ENCODE measurements around the gene NPAS3.

NPAS3 gene

GRCh38 chr14:32938719-32939253 lies at the start of gene NPAS3:
Gene NPAS3 (plus strand): TSS chr14:32938879.
- DNase-seq (ENCODE audit: low read depth) = no peak
- H3K4me3 ChIP-seq (ENCODE audit: low read depth, low read length) = peak within 1 kb of the TSS; percentile 57

GRCh38 chr14:32896979-32897697 lies 41.5 kb upstream of the NPAS3 start:
- DNase-seq (ENCODE audit: low read depth) = no peak
- H3K4me3 ChIP-seq (ENCODE audit: low read depth, low read length) = peak overlapping the region; percentile 39

- no peak for DNase-seq (ENCODE audit: low read depth)
- peak overlapping the region; percentile 39 for H3K4me3 ChIP-seq (ENCODE audit: low read depth, low read length)
Measured at GRCh38 chr14:32897698-32898064, 41.0 kb upstream of the NPAS3 start.

- no peak overlapping the region for H3K4me3 ChIP-seq (ENCODE audit: low read depth, low read length)
- DNase-seq (ENCODE audit: low read depth) = no peak
Measured at GRCh38 chr14:32898876-32899275, 39.8 kb upstream of the NPAS3 start.

GRCh38 chr14:32900547-32900946 lies 38.1 kb upstream of the NPAS3 start:
- no peak for DNase-seq (ENCODE audit: low read depth)
- H3K4me3 ChIP-seq (ENCODE audit: low read depth, low read length) = no peak overlapping the region

GRCh38 chr14:32905013-32905412 lies 33.7 kb upstream of the NPAS3 start:
- no peak overlapping the region for H3K4me3 ChIP-seq (ENCODE audit: low read depth, low read length)
- no peak for DNase-seq (ENCODE audit: low read depth)

GRCh38 chr14:32906672-32907071 lies 32.0 kb upstream of the NPAS3 start:
- H3K4me3 ChIP-seq (ENCODE audit: low read depth, low read length) = no peak overlapping the region
- DNase-seq (ENCODE audit: low read depth) = no peak

- no peak for DNase-seq (ENCODE audit: low read depth)
Measured at GRCh38 chr14:32908196-32909084, 30.2 kb upstream of the NPAS3 start.

GRCh38 chr14:32913725-32914124 lies 25.0 kb upstream of the NPAS3 start:
- DNase-seq (ENCODE audit: low read depth) = no peak
- no peak overlapping the region for H3K4me3 ChIP-seq (ENCODE audit: low read depth, low read length)

More at GRCh38 chr14:32908196-32909084, 30.2 kb upstream of the NPAS3 start:
- H3K4me3 ChIP-seq (ENCODE audit: low read depth, low read length) = no peak overlapping the region

GRCh38 chr14:32914391-32914790 lies 24.3 kb upstream of the NPAS3 start:
- H3K4me3 ChIP-seq (ENCODE audit: low read depth, low read length) = no peak overlapping the region
- no peak for DNase-seq (ENCODE audit: low read depth)

GRCh38 chr14:32920696-32921276 lies 17.9 kb upstream of the NPAS3 start:
- DNase-seq (ENCODE audit: low read depth) = no peak
- no peak overlapping the region for H3K4me3 ChIP-seq (ENCODE audit: low read depth, low read length)

- no peak for DNase-seq (ENCODE audit: low read depth)
Measured at GRCh38 chr14:32925439-32925838, 13.2 kb upstream of the NPAS3 start.

GRCh38 chr14:32932302-32932913 lies 6.3 kb upstream of the NPAS3 start:
- no peak for DNase-seq (ENCODE audit: low read depth)

More at GRCh38 chr14:32925439-32925838, 13.2 kb upstream of the NPAS3 start:
- no peak overlapping the region for H3K4me3 ChIP-seq (ENCODE audit: low read depth, low read length)

GRCh38 chr14:32932914-32933628 lies 5.6 kb upstream of the NPAS3 start:
- no peak for DNase-seq (ENCODE audit: low read depth)
- H3K4me3 ChIP-seq (ENCODE audit: low read depth, low read length) = peak overlapping the region; percentile 53

More at GRCh38 chr14:32932302-32932913, 6.3 kb upstream of the NPAS3 start:
- no peak overlapping the region for H3K4me3 ChIP-seq (ENCODE audit: low read depth, low read length)

GRCh38 chr14:32933629-32934072 lies 5.0 kb upstream of the NPAS3 start:
- no peak for DNase-seq (ENCODE audit: low read depth)
- peak overlapping the region; percentile 53 for H3K4me3 ChIP-seq (ENCODE audit: low read depth, low read length)

- DNase-seq (ENCODE audit: low read depth) = no peak
- peak overlapping the region; percentile 53 for H3K4me3 ChIP-seq (ENCODE audit: low read depth, low read length)
Measured at GRCh38 chr14:32934073-32934880, 4.4 kb upstream of the NPAS3 start.

GRCh38 chr14:32934881-32935633 lies 3.6 kb upstream of the NPAS3 start:
- DNase-seq (ENCODE audit: low read depth) = no peak
- peak overlapping the region; percentile 53 for H3K4me3 ChIP-seq (ENCODE audit: low read depth, low read length)

All from skeletal muscle cell (primary cell).